Endothelial cell of umbilical vein (primary cell): ENCODE results near the gene SIM1. TPM values are rescaled to one million over a fixed set of nuclear protein-coding genes. Genes with fewer than 3 reads are reported as not detected.
"Not testable (repeated sequence)": the region's sequence is repeated elsewhere in the genome, so short reads cannot be mapped to it uniquely, and the experiment has no call there.

Source experiments
- BruUV-seq: library from RNA; stranded (reverse); fragments of 400-500 nt; replicated peaks from 2 replicates; lab custom pipeline; 2021; lab: Mats Ljungman, UMichigan
- CTCF ChIA-PET: fragments of 300-600, 350-600 bp; sonication (Branson Sonifier 250); formaldehyde crosslinking; loops from one replicate; lab custom pipeline; 2021; ENCODE audit warnings: antibody characterized with exemption, inconsistent platforms; lab: Charles Lee
- POLR2A ChIA-PET: fragments of 300-600, 350-600 bp; sonication (Branson Sonifier 250); formaldehyde crosslinking; loops from one replicate; lab custom pipeline; 2021; ENCODE audit warnings: antibody characterized with exemption, inconsistent platforms; lab: Charles Lee
- DNase-seq: peaks from one replicate; pipeline ENCODE4 v3.0.0-alpha.2; 2011; ENCODE audit warnings: low read depth, low spot score
- FAIRE-seq: peaks from 2 replicates; lab custom pipeline; 2011; peaks lifted over from hg19 to GRCh38; lab: Jason Lieb, UNC
- H2AFZ ChIP-seq: 2 replicates; pipeline ENCODE4 v1.6.0; 2012; ENCODE audit warnings: low read depth, low read length, control low read depth, inconsistent platforms
- H3K27ac ChIP-seq: 2 replicates; pipeline ENCODE4 v1.5.1; 2011; ENCODE audit warnings: low read depth, mild to moderate bottlenecking, control low read depth, low read length, moderate library complexity; ENCODE audit not compliant: insufficient read depth
- H3K27me3 ChIP-seq, 2 experiments: 2 replicates each; pipeline versions ENCODE4 v1.6.0 to v1.6.1; 2011; ENCODE audit warnings: low read length in 2 of 2, mixed read lengths in 1 of 2; ENCODE audit not compliant: control insufficient read depth in 2 of 2, insufficient read depth in 2 of 2
- H3K36me3 ChIP-seq, 2 experiments: 2 replicates in 1 of 2; 3 replicates in 1 of 2; pipeline ENCODE4 v1.5.1; 2011; ENCODE audit warnings: low read length in 2 of 2, mild to moderate bottlenecking in 1 of 2, moderate library complexity in 1 of 2; ENCODE audit not compliant: control insufficient read depth in 2 of 2, insufficient read depth in 2 of 2; ENCODE audit errors: extremely low read depth in 1 of 2
- H3K4me1 ChIP-seq: 3 replicates; pipeline ENCODE4 v1.5.1; 2011; ENCODE audit warnings: mild to moderate bottlenecking, low read length; ENCODE audit not compliant: control insufficient read depth, insufficient read depth; ENCODE audit errors: extremely low read depth
- H3K4me2 ChIP-seq: 2 replicates; pipeline ENCODE4 v1.6.1; 2011; ENCODE audit warnings: low read length, control low read depth, mixed read lengths; ENCODE audit not compliant: insufficient read depth
- H3K4me3 ChIP-seq, 3 experiments: fragments of 200-600 bp in 1 of 3; sonication (generic), shearing (Covaris generic) in 1 of 3; replicated peaks in 1 of 3; 2 replicates each; pipeline ENCODE4 v1.5.1; 2011 to 2016; ENCODE audit warnings: control low read depth in 3 of 3, low read length in 3 of 3, mild to moderate bottlenecking in 2 of 3, inconsistent platforms in 1 of 3, low read depth in 1 of 3, moderate library complexity in 1 of 3; ENCODE audit not compliant: insufficient read depth in 1 of 3
- H3K79me2 ChIP-seq: 2 replicates; pipeline ENCODE4 v1.6.0; 2012; ENCODE audit warnings: low read length, inconsistent platforms; ENCODE audit not compliant: control insufficient read depth, insufficient read depth
- H3K9ac ChIP-seq: replicated peaks from 2 replicates; pipeline ENCODE3; 2011; ENCODE audit warnings: low read length, control low read depth; ENCODE audit not compliant: insufficient read depth; ENCODE audit errors: extremely low read depth
- H3K9me1 ChIP-seq: replicated peaks from 3 replicates; pipeline ENCODE4 v1.6.0; 2011; ENCODE audit warnings: mild to moderate bottlenecking, low read length; ENCODE audit not compliant: control insufficient read depth, insufficient read depth; ENCODE audit errors: extremely low read depth
- H3K9me3 ChIP-seq: replicated peaks from 2 replicates; pipeline ENCODE4 v1.5.1; 2012; ENCODE audit warnings: low read length, inconsistent platforms; ENCODE audit not compliant: control insufficient read depth, insufficient read depth
- H4K20me1 ChIP-seq: replicated peaks from 2 replicates; pipeline ENCODE3; 2011; ENCODE audit warnings: mild to moderate bottlenecking, low read length; ENCODE audit not compliant: control insufficient read depth, insufficient read depth; ENCODE audit errors: extremely low read depth
- EZH2 ChIP-seq: IDR thresholded peaks from 2 replicates; pipeline ENCODE4 v1.6.1; 2012; ENCODE audit warnings: borderline replicate concordance, low read depth, mild to moderate bottlenecking, moderate library complexity, low read length, inconsistent platforms; ENCODE audit not compliant: severe bottlenecking
- FOS ChIP-seq: IDR thresholded peaks from 2 replicates; pipeline ENCODE4 v1.6.1; 2011; ENCODE audit warnings: mild to moderate bottlenecking, low read length, moderate library complexity, borderline replicate concordance; ENCODE audit not compliant: insufficient read depth
- GATA2 ChIP-seq: IDR thresholded peaks from 2 replicates; pipeline ENCODE4 v1.7.0; 2011; ENCODE audit warnings: low read depth, mild to moderate bottlenecking, moderate library complexity, mixed read lengths, low read length; ENCODE audit not compliant: insufficient read length, insufficient read depth
- JUN ChIP-seq: IDR thresholded peaks from 2 replicates; pipeline ENCODE4 v1.6.1; 2011; ENCODE audit warnings: borderline replicate concordance, low read depth; ENCODE audit not compliant: insufficient read length, insufficient read depth
- MYC ChIP-seq: IDR thresholded peaks from one replicate; pipeline ENCODE4 v1.6.1; 2011; ENCODE audit warnings: mild to moderate bottlenecking, low read depth, low read length
- POLR2A ChIP-seq: IDR thresholded peaks from 2 replicates; pipeline ENCODE4 v1.6.1; 2012; ENCODE audit warnings: low read depth, mild to moderate bottlenecking, control low read depth, low read length
- POLR2AphosphoS5 ChIP-seq: IDR thresholded peaks from 2 replicates; pipeline ENCODE4 v1.6.1; 2012; ENCODE audit warnings: low read depth, mild to moderate bottlenecking, control low read depth, low read length, moderate library complexity; ENCODE audit not compliant: insufficient read depth
- dilution Hi-C: fragments of 300-500 bp; cut with MboI; formaldehyde crosslinking; loops from one replicate; pipeline ENCODE4 v1.15.0; 2019; ENCODE audit warnings: low sequenced_read_pairs; ENCODE audit not compliant: extremely low pct_ligation_motif_present
- intact Hi-C: fragments of 100-400 bp; cut with micrococcal nuclease; formaldehyde crosslinking; loops from one replicate; pipeline ENCODE4 v1.10.0; 2022
- polyA plus RNA-seq, 4 experiments: library from polyadenylated mRNA; depleted of rRNA in 3 of 4; stranded (reverse) in 3 of 4; unstranded in 1 of 4; fragments of >200 nt; gene quantifications; 2 replicates each; pipeline versions ENCODE4 v1.2.1 to v1.2.3, GENCODE V29; 2011 to 2012; ENCODE audit warnings: missing spikeins in 1 of 4
- total RNA-seq: library from RNA; stranded (reverse); gene quantifications from 2 replicates; pipeline ENCODE4 v1.2.3, GENCODE V29; 2021
- TF ChIP-seq, protein P1 (sequence below), 2 donors: IDR thresholded peaks; 1 replicate in 1 of 2; 2 replicates in 1 of 2; pipeline ENCODE4 v1.5.1; 2011; ENCODE audit warnings: low read length in 2 of 2, mild to moderate bottlenecking in 2 of 2, moderate library complexity in 2 of 2, control low read depth in 1 of 2, inconsistent platforms in 1 of 2, low read depth in 1 of 2; ENCODE audit not compliant: insufficient read depth in 1 of 2; ENCODE audit errors: extremely low read depth in 1 of 2
- TF ChIP-seq, protein P2 (sequence below): IDR thresholded peaks from 2 replicates; pipeline ENCODE4 v1.6.1; 2011; ENCODE audit not compliant: insufficient read depth, insufficient read length

SIM1 gene
- total and polyA plus RNA-seq, 2 donors (not counting 3 experiments of a cell fraction or from before 2014, with no cell fraction given): 0.14 to 0.29 TPM

DNA sequence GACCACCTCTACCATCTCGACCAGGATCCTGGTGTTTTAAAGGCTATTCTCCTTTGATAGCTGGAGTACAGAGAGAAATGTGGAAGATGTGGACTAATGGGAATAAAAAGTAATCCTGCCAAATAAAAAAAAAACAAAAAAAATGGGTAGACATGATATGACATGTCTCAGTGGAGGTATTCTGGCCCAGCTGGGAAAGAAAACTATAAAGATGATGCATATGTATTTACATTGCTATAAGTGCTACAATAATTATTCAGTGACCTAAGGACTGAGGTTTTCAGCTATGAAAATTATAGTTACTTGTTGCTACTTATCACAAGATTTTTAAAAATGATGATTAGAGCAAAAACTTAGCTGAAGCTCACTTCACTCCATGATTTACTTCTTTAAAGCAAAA, 101.1 kb downstream of the SIM1 start:
- Histone ChIP-seq H4K20me1 (no peaks in the 10 kb centered on the region), H3K27me3 (no peaks in the 10 kb centered on the region), H3K79me2 (no peaks in the 10 kb centered on the region), H3K4me1 (peaks cover 4% of the 10 kb centered on the region), H2AFZ (no peak overlapping the region), H3K36me3 (no peaks in the 10 kb centered on the region), H3K9me1 (no peaks in the 10 kb centered on the region), H3K27ac (no peak overlapping the region), H3K4me2 (no peak overlapping the region), H3K4me3 (no peak overlapping the region), H3K9me3 (no peaks in the 10 kb centered on the region), H3K9ac (no peak overlapping the region)
- DNase-seq (no peak), FAIRE-seq (no peak)
- BruUV-seq: no TSS peak
- CTCF ChIA-PET: interaction anchor here (0.8 to 1.8 kb wide), 3 partner anchors 17 to 106 kb away, joined by 3 to 8 read pairs (median 4); no protein-coding TSS in a partner anchor
- dilution Hi-C loops (no loop called here), intact Hi-C loops (no loop called here)
- POLR2A ChIA-PET: no interaction called here
- TF ChIP-seq, protein P1, sequence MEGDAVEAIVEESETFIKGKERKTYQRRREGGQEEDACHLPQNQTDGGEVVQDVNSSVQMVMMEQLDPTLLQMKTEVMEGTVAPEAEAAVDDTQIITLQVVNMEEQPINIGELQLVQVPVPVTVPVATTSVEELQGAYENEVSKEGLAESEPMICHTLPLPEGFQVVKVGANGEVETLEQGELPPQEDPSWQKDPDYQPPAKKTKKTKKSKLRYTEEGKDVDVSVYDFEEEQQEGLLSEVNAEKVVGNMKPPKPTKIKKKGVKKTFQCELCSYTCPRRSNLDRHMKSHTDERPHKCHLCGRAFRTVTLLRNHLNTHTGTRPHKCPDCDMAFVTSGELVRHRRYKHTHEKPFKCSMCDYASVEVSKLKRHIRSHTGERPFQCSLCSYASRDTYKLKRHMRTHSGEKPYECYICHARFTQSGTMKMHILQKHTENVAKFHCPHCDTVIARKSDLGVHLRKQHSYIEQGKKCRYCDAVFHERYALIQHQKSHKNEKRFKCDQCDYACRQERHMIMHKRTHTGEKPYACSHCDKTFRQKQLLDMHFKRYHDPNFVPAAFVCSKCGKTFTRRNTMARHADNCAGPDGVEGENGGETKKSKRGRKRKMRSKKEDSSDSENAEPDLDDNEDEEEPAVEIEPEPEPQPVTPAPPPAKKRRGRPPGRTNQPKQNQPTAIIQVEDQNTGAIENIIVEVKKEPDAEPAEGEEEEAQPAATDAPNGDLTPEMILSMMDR (IDR thresholded peaks at IDR 0.05; ENCODE audit: extremely low read depth in 1 of 2, insufficient read depth in 1 of 2, low read depth in 1 of 2, low read length in 2 of 2): no peak
- TF ChIP-seq GATA2 (no peak), MYC (no peak), JUN (no peak), POLR2AphosphoS5 (no peak), FOS (no peak), POLR2A (no peak), EZH2 (no peak)
- TF ChIP-seq, protein P2, sequence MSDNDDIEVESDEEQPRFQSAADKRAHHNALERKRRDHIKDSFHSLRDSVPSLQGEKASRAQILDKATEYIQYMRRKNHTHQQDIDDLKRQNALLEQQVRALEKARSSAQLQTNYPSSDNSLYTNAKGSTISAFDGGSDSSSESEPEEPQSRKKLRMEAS: no peak

DNA sequence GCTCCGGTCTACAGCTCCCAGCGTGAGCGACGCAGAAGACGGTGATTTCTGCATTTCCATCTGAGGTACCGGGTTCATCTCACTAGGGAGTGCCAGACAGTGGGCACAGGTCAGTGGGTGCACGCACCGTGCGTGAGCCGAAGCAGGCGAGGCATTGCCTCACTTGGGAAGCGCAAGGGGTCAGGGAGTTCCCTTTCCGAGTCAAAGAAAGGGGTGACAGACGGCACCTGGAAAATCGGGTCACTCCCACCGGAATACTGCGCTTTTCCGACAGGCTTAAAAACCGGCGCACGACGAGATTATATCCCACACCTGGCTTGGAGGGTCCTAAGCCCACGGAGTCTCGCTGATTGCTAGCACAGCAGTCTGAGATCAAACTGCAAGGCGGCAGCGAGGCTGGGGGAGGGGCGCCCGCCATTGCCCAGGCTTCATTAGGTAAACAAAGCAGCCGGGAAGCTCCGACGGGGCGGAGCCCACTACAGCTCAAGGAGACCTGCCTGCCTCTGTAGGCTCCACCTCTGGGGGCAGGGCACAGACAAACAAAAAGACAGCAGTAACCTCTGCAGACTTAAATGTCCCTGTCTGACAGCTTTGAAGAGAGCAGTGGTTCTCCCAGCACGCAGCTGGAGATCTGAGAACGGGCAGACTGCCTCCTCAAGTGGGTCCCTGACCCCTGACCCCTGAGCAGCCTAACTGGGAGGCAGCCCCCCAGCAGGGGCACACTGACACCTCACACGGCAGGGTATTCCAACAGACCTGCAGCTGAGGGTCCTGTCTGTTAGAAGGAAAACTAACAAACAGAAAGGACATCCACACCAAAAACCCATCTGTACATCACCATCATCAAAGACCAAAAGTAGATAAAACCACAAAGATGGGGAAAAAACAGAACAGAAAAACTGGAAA, 109.7 kb downstream of the SIM1 start:
- POLR2A ChIA-PET, dilution Hi-C loops: not testable (repeated sequence)
- intact Hi-C loops: loop anchor here (5.0 kb wide), 1 partner anchor 102 kb away; no protein-coding TSS in a partner anchor

More for the DNA sequence above, 109.7 kb downstream of the SIM1 start:
- CTCF ChIA-PET, H2AFZ ChIP-seq, H3K4me2 ChIP-seq, H3K79me2 ChIP-seq, H3K36me3 ChIP-seq, DNase-seq, H4K20me1 ChIP-seq, H3K27ac ChIP-seq, FAIRE-seq, H3K27me3 ChIP-seq, H3K9ac ChIP-seq, BruUV-seq, H3K9me3 ChIP-seq, H3K9me1 ChIP-seq, H3K4me3 ChIP-seq: not testable (repeated sequence)
- peaks cover 19% of the 10 kb centered on the region for H3K4me1 ChIP-seq
